Measurements from ENCODE around the gene PPP1R8. TPM values are rescaled to one million over a fixed set of nuclear protein-coding genes. Genes with fewer than 3 reads are reported as not detected.

The PPP1R8 gene
- total and polyA plus RNA-seq, 2 of the 8 experiments (the other 6 are each of a cell fraction or from before 2014, with no cell fraction given) = 33.4 to 51.8 TPM

GRCh38 chr1:27882543-27882903 is 51.9 kb downstream of the PPP1R8 start:
- Histone ChIP-seq H3K4me3 (ENCODE audit: extremely low read depth in 1 of 4, insufficient read depth in 2 of 4, low read depth in 3 of 4, low read length in 4 of 4) (no peak overlapping the region), H3K79me2 (ENCODE audit: control insufficient read depth in 1 of 2, insufficient read depth in 2 of 2, low read length in 2 of 2) (no peaks in the 10 kb centered on the region), H2BK12ac (ENCODE audit: low read depth, low read length) (no peak overlapping the region), H3K4ac (replicated peaks; ENCODE audit: insufficient read length, low read depth, low read length) (no peak overlapping the region), H2BK20ac (ENCODE audit: low read length) (no peak overlapping the region), H2AFZ (ENCODE audit: low read length) (no peak overlapping the region), H4K5ac (ENCODE audit: insufficient read length, low read depth, low read length) (no peak overlapping the region), H3K4me1 (replicated peaks in 1 of 4; ENCODE audit: control insufficient read depth in 3 of 4, insufficient read depth in 4 of 4, low read length in 3 of 4) (no peaks in the 10 kb centered on the region), H3K36me3 (ENCODE audit: control insufficient read depth in 2 of 4, insufficient read depth in 4 of 4, low read length in 3 of 4) (peaks cover 0 to 15% (median 4%) of the 10 kb centered on the region in 4 experiments; a peak in 5 of 8 replicates), H2BK15ac (ENCODE audit: low read length) (no peak overlapping the region), H3K9me3 (ENCODE audit: insufficient read depth in 2 of 2, low read depth in 1 of 2, low read length in 1 of 2) (no peaks in the 10 kb centered on the region), H2AK5ac (ENCODE audit: low read depth, low read length) (no peak overlapping the region), H3K79me1 (ENCODE audit: low read depth, low read length) (no peaks in the 10 kb centered on the region), H4K91ac (replicated peaks; ENCODE audit: insufficient read length, low read length) (no peak overlapping the region), H4K8ac (ENCODE audit: extremely low read depth, insufficient read depth, low read length) (no peak overlapping the region), H2BK5ac (ENCODE audit: low read depth, low read length) (no peak overlapping the region), H3K27me3 (replicated peaks in 1 of 4; ENCODE audit: control insufficient read depth in 3 of 4, extremely low read depth in 1 of 4, insufficient read depth in 3 of 4, low read length in 3 of 4) (no peaks in the 10 kb centered on the region), H3K18ac (ENCODE audit: extremely low read depth, low read length) (no peak overlapping the region), H3K4me2 (ENCODE audit: insufficient read depth in 1 of 2, low read depth in 2 of 2, low read length in 2 of 2) (no peak overlapping the region), H3K56ac (replicated peaks; ENCODE audit: insufficient read length, low read depth, low read length) (no peak overlapping the region), H4K20me1 (replicated peaks in 1 of 2; ENCODE audit: control insufficient read depth in 1 of 2, insufficient read depth in 2 of 2, low read length in 2 of 2) (no peaks in the 10 kb centered on the region), H3K9ac (replicated peaks in 1 of 4; ENCODE audit: extremely low read depth in 1 of 4, low read depth in 3 of 4, low read length in 3 of 4) (no peak overlapping the region), H3K23me2 (ENCODE audit: low read depth, low read length) (no peaks in the 10 kb centered on the region), H3K14ac (ENCODE audit: insufficient read length) (no peak overlapping the region), H3K27ac (ENCODE audit: low read depth, low read length) (no peak overlapping the region), H3K23ac (ENCODE audit: insufficient read length) (no peak overlapping the region), H2BK120ac (replicated peaks; ENCODE audit: low read depth, low read length) (no peak overlapping the region)
- 91% methylated on average over 6 of the region's 6 CpGs; no CpG with 5 or more reads in 1 of the 2 experiments for WGBS, 2 experiments (ENCODE audit: extremely low coverage in 1 of 2, insufficient coverage in 1 of 2, insufficient read length in 1 of 2, insufficient replicate concordance in 2 of 2, low coverage in 1 of 2, low lambda C conversion rate in 2 of 2, missing lambda C conversion rate in 1 of 2)
- TF ChIP-seq BRCA1 (IDR thresholded peaks at IDR 0.05; ENCODE audit: low read depth, low read length) (no peak), GTF2F1 (IDR thresholded peaks at IDR 0.05; ENCODE audit: borderline replicate concordance, low read depth, low read length) (no peak), MAFK (IDR thresholded peaks at IDR 0.05; ENCODE audit: low read depth, low read length) (no peak), SRF (IDR thresholded peaks at IDR 0.05; ENCODE audit: low read depth, low read length) (no peak)
- DNase-seq (ENCODE audit: low read depth in 1 of 2, low spot score in 2 of 2) (no peak), FAIRE-seq (no peak)
- CTCF ChIA-PET (ENCODE audit: partially characterized antibody) = interaction anchor here (1.5 kb wide), 1 partner anchor 25 kb away, joined by 3 read pairs; no protein-coding TSS in a partner anchor
- POLR2A ChIA-PET (ENCODE audit: partially characterized antibody) = interaction anchor here (3.5 kb wide), 1 partner anchor 10 kb away, joined by 17 read pairs; no protein-coding TSS in a partner anchor

All from H1 (cell line).